ENCODE measurements around the gene FCHSD2.
"Not testable (repeated sequence)": the region's sequence is repeated elsewhere in the genome, so short reads cannot be mapped to it uniquely, and the experiment has no call there.

Gene FCHSD2

GRCh38 chr11:72829884-72830533 lies 312.1 kb downstream of the FCHSD2 start:
- DNase-seq (ENCODE audit: extremely low spot score, insufficient read length, low read depth): no peak
- FAIRE-seq: no peak

- no peak for FAIRE-seq
- DNase-seq (ENCODE audit: extremely low spot score, insufficient read length, low read depth): no peak
Observed at GRCh38 chr11:72829178-72829577, 312.9 kb downstream of the FCHSD2 start.

DNA sequence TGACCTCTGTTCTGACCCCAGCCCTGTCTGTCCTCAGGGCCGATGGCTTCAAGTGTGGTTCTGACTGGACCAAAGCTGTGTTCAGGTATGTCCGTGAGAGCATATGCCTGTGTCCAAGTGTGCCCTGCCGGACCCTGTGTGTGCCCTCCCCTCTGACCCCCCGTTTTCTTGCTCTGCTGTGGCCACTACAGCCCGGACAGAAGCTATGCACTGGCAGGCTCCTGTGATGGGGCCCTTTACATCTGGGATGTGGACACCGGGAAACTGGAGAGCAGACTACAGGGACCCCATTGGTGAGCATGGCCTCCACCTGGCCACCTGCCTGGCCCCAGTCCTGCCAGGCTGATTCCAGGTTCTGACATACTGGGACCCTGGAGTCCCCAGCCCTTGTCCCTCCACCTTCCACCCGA lies 313.4 kb downstream of the FCHSD2 start:
- no peak for DNase-seq (ENCODE audit: extremely low spot score, insufficient read length, low read depth)
- FAIRE-seq: no peak

DNA sequence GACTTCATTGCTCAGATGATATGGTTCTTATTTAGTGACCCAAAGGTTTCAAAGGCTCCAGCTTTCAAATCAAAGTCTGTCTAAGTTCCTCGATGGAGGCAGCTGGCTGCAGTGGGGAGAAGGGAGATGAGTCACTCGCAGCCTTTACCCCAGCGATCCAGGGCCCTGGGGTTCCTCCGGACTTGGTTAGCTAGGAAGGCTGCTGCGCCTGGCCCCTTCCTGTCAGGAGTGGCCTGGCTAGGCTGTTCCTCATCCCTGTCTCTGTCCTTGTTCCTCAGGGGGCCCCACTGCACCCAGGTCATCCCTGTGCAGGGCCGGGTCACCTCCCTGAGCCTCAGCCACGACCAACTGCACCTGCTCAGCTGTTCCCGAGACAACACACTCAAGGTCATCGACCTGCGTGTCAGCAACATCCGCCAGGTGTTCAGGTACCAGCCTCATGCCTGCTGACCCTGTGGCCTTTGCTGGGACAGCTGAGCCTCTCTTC lies 314.0 kb downstream of the FCHSD2 start:
- FAIRE-seq (no peak), DNase-seq (ENCODE audit: extremely low spot score, insufficient read length, low read depth) (no peak)

DNA sequence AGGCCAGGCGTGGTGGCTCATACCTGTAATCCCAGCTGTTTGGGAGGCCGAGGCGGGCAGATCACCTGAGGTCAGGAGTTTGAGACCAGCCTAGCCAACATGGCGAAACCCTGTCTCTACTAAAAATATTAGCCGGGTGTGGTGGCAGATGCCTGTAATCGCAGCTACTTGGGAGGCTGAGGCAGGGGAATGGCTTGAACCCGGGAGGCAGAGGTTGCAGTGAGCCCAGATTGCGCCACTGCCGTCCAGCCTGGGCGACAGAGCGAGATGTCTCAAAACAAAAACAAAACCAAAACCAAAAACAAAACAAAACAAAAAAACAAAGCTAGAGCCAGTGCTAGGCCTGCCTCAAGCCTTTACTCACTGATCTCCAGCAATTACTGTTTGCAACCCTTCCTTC lies 314.5 kb downstream of the FCHSD2 start:
- peak; percentile 55 for FAIRE-seq
- DNase-seq (ENCODE audit: extremely low spot score, insufficient read length, low read depth): not testable (repeated sequence)

- DNase-seq (ENCODE audit: extremely low spot score, insufficient read length, low read depth): no peak
- FAIRE-seq: no peak
Observed at GRCh38 chr11:72826942-72827480, 315.1 kb downstream of the FCHSD2 start.

DNA sequence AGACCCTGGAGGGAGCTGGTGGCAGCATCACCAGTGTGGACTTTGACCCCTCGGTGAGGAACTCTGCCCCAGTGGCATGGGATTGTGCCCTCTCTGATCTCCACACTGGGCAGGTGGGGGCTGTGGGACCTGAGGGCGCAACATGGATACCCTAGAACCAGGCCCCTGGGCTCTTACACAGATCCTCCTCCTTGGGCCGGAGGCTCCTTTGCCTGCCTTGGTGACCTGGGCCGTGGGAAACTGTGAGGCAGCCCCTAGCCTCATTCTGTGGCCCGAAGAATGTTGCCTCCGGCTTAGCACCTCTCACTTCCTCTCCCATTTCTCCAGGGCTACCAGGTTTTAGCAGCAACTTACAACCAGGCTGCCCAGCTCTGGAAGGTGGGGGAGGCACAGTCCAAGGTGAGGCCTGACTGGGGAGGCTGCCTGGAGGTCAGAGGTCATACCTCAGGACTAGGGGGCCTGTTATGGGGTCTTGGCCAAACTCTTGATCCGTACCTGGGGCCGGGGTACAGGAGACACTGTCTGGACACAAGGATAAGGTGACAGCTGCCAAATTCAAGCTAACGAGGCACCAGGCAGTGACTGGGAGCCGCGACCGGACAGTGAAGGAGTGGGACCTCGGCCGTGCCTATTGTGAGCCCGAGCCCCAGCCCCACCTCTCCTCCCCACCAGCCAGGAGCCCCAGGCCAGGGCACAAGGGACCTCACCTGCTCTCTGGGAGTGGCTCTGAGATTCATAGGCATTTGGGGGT lies 315.8 kb downstream of the FCHSD2 start:
- no peak for FAIRE-seq

DNA sequence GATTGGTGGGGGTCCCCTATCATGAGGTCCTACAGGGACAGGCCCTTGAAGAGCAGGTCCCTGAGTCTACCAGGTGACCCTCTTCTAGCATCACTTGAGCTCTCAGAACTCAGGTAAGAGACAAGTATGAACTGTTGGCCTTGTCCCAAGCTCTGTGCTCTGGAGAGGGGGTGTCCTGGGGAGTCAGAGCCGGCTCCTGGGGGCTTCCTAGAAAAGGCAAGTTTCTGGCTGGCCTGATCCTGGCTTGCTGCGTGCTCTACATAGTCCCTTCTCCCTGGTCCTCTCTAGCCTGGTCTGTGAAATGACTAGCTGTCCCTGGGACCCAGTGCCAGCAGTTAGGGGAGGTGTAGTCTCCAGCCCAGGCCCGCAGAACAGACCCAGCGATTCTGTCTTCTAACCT lies 316.5 kb downstream of the FCHSD2 start:
- FAIRE-seq (no peak), DNase-seq (ENCODE audit: extremely low spot score, insufficient read length, low read depth) (no peak)

More for the DNA sequence above, 315.8 kb downstream of the FCHSD2 start:
- no peak for DNase-seq (ENCODE audit: extremely low spot score, insufficient read length, low read depth)

- DNase-seq (ENCODE audit: extremely low spot score, insufficient read length, low read depth) (no peak), FAIRE-seq (no peak)
Observed at GRCh38 chr11:72824811-72825505, 317.2 kb downstream of the FCHSD2 start.

GRCh38 chr11:72824020-72824419 lies 318.1 kb downstream of the FCHSD2 start:
- DNase-seq (ENCODE audit: extremely low spot score, insufficient read length, low read depth) (no peak), FAIRE-seq (no peak)

GRCh38 chr11:72823105-72823804 lies 318.9 kb downstream of the FCHSD2 start:
- DNase-seq (ENCODE audit: extremely low spot score, insufficient read length, low read depth) (no peak), FAIRE-seq (no peak)

- FAIRE-seq: peak; percentile 38
- DNase-seq (ENCODE audit: extremely low spot score, insufficient read length, low read depth): no peak
Observed at GRCh38 chr11:72821920-72822799, 320.0 kb downstream of the FCHSD2 start.

DNA sequence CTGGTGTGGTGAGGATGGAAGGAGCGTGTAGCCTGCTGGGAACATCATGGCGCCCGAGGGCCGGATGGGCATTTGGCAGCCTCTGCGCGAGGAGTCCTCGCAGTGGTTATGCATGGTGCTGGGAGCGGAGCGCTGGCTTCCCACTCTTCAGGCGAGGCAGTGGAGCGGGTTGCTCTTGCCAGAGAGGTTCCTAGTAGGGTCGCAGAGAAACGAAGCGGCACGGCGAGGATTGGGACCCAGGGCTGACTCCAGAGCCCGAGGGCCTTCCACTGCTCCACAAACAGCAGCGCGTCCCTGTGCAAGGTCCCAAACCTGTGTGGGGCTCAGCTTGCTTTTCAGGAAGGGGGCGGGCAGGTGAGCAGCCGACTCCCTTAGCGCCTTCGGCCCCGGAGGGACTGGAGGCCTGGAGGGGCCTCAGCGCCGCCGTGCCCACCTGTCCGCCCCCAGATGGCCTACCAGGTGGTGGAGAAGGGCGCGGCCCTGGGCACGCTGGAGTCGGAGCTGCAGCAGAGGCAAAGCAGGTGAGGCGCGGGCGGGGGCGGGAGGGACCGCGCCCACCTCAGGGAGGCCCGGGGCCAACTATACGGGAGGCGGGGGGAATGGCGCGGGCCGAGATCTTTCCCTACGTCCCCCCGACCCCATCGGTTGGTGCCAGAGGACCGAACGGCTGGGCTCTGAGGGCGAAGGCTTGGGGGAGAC lies 320.7 kb downstream of the FCHSD2 start:
- FAIRE-seq: no peak
- DNase-seq (ENCODE audit: extremely low spot score, insufficient read length, low read depth): no peak

DNA sequence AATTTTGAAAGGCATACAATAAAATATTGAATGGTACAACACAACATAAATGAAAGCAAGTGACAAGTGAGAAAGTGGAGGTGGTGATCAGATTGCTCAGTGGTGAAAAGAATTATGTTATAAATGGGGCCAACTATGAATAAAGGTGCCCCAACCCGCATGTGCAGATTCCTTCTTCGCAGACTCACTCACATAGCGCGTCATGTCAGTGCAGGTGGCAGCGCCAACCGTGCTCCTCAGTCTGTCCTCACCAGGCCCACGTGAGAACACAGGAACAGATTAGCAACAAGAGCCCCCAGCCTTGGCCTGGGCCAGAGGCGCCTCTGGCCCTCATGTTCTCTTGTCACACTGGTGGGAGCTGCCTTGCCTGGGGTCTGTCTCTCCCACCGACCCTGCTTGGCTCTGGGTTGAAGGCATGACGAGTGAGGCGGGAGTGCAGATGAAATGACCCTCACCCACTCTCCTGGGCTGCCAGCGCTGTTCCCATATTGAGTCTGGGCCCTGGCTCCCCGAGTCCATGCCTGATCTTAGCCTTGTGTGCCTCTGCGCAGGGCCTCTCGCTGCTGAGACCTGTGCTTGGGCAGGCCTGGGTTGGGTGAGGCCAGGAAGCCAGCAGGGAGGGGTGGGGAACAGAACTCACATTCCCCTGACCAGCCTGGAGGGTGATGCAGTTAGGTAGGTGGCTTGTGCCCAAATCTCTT lies 321.5 kb downstream of the FCHSD2 start:
- FAIRE-seq: no peak
- no peak for DNase-seq (ENCODE audit: extremely low spot score, insufficient read length, low read depth)

- FAIRE-seq: no peak
- DNase-seq (ENCODE audit: extremely low spot score, insufficient read length, low read depth): no peak
Observed at GRCh38 chr11:72818971-72819370, 323.1 kb downstream of the FCHSD2 start.

GRCh38 chr11:72817966-72818365 lies 324.2 kb downstream of the FCHSD2 start:
- DNase-seq (ENCODE audit: extremely low spot score, insufficient read length, low read depth): no peak
- no peak for FAIRE-seq

GRCh38 chr11:72816404-72816990 lies 325.6 kb downstream of the FCHSD2 start:
- no peak for FAIRE-seq
- no peak for DNase-seq (ENCODE audit: extremely low spot score, insufficient read length, low read depth)

Measured in GM18507 (cell line).